Putamen (tissue), 1 donor: ENCODE data around the gene RDH11.
"Not testable (repeated sequence)": the region's sequence is repeated elsewhere in the genome, so short reads cannot be mapped to it uniquely, and the experiment has no call there.

Experiments used
- DNase-seq: peaks from one replicate; pipeline ENCODE4 v3.0.0-alpha.2; 2016; ENCODE audit warnings: low spot score

The RDH11 gene

DNA sequence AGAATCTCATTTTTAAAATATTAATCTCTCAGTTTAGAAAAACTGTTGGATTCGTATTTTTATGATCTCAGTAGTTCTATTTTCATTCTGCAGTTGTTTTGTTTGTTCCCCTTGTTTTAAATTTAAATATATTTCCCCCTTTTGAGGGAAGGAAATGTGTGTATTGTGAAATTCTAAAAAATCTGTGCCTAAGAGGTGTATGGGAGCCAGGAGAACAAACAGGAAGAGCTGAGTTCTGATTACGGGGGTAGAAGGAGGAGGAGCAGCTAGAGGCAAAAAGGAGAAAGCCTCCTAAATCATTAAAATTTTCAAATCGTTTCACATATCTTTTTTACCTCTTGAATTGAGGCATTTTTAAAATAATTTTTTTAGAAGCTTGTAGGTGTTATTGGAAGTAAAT lies 8.4 kb upstream of the RDH11 start:
- DNase-seq = no peak

DNA sequence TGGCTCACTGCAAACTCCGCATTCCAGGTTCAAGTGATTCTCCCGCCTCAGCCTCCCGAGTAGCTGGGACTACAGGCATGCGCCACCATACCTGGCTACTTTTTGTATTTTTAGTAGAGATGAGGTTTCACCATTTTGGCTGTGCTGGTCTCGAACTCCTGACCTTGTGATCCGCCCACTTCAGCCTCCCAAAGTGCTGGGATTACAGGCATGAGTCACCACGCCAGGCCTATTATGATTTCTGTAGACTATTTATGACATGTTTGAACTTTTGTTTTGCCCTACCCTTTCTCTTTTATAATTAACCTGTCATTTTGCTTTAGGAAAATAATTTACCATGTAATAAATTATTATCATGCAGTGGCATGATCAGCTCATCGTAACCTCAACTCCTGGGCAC lies 5.9 kb upstream of the RDH11 start, which contains the start of gene RDH12:
RDH12 (plus strand) TSS at position 395 of the 400 bp plus-strand sequence. CDS start 20,757 bp downstream, outside the sequence.
- DNase-seq = not testable (repeated sequence)

DNA sequence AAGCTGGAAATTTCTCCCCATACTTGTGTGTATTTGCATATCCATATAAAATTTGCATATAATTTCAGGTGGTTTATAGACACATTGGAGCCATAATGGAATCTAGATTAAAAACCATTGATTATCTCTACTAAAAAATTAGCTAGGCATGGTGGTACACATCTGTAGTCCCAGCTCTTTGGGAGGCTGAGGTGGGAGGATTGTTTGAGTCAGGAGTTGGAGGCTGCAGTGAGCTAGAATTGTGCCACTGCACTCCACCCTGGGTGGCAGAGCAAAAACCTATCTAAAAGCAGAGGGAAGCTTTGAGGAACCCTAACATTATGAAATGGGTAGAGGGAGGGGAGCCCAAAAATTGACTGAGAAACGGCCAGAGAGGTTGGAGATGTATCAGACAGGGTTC lies 2.6 kb upstream of the RDH11 start:
- no peak for DNase-seq

DNA sequence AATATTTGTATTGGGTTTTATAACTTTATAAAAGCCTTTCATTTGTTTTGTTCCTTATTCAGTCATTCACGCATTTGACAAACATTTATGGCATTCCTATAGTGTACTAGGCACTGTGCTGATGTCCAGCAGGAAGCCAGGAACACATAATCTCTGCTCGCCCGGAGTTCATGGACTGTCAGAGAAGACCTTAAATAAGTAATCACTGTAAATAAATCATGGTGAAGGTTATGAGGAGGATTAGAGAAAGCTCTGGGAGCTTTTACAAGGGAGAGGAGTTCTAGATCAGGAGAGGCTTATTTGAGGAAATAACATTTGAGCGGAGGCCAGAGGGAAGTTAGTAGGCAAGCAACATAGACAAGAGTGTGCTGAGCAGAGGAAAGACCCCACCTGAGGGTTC lies 1.4 kb upstream of the RDH11 start:
- DNase-seq = no peak

DNA sequence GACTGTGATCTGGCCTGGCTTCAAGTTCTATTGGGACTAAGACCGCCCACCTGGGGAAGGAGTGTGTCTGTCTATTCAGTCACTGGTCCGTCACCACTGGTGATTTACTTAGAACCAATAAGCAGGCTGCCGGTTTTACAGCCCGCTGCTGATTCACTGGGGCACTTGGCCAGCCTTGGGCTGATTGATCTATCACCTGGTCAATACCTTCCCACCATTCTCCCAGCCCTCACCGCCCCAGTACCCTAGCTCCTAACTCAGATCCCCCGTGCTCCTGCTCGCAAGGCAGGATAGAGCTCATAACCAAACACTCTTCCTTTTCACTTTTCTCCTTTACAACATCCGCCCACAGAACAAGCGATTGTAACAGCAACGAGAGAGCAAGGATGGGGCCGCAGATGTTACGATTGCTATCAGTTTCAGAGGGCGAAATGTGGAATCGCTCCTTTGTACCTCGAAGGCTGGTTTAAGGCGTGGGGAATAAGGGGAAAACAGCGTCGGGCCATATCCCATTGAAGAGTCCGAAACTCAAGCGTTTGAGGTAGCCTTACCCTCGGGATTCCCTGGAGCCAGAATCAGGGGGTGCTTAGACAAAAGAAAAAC lies 672 bp downstream of the RDH11 start:
- DNase-seq = peak; percentile 22

DNA sequence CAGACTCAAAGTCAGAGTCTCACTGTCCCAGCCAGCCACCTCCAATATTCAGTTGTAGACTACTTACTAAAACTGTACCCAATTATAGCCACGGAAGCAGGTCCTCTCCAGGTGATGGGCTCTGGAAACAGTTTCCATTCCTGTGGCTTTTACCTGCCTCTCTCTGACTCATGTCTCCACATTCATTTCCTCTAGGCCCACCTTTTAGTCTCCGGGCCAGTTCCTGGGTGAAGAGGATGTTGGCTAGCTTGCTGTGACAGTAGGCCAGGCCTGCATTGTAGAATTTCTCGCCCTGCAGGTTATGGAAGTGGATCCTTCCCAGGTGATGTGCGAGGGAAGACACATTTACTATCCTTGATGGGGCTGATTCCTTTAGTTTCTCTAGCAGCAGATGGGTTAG lies 5.6 kb downstream of the RDH11 start:
- no peak for DNase-seq

DNA sequence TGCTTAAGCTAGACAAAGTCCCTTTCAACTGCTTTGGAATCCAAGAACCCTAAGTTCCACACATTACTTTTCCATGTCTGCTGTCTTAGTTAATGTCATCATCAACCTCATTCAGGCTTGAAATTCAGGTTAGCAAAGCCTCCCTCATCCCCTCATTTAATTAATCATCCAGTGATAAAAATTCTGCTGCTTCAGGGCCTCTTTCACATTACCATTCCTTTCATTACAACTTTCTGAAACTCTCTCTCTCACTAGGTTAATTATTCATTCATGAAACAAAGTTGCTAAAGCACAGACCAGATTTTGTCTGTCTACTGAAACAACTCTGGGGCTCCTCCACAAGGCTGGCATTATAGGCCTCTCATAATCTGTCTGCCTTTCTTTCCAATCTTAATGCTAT lies 11.7 kb downstream of the RDH11 start:
- DNase-seq = no peak

DNA sequence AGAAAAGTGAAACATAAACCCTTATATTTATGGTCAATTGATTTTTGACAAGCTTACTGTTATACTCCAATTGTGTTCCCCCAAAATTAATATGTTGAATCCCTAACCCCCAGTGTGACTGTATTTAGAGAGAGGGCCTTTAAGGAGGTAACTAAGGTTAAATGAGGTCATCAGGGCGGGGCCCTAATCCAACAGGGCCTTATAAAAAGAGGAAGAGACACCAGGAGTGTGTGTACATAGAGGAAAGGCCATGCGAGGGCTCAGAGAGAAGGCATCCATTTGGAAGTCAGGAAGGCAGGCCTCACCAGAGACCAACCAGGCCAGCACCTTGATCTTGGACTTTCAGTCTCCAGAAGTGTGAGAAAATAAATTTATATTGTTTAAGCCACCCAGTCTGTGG lies 14.6 kb downstream of the RDH11 start:
- DNase-seq = no peak

DNA sequence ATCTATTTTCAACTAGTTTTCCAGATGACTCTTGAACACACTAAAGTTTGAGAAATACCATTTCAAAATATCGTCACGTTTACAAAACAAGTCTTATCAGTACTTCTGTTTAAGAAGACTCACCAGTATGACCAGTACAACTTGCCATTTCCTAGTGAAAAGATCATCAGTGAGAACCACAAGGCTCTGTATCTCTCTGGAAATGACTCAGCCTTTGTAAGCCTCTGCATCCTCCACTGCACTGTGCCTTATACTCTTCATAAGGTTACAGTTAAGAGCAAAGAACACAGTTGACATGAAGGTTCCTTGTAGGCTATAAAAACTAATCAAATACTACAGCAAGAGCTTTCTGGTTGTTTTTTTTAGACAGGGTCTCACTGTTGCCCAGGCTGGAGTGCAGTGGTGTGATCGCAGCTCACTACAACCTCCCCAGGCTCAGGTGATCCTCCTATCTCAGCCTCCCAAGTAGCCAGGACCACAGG lies 15.4 kb downstream of the RDH11 start:
- no peak for DNase-seq

DNA sequence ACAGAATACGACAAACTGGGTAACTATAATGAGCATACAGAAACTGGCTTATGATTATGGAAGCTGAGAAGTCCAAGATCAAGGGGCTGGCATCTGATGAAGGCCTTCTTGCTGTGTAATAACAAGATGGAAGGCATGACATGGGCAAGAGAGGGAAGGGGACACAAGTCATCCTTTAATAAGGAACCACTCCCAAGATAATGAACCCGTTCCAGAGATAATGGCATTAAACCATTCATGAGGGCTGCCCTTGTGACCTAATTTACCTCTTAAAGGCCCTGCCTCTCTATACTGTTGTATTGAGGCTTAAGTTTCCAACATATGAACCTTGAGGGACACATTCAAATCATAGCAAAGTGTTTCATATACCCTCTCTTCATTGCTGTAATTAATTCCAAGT lies 16.6 kb downstream of the RDH11 start:
- DNase-seq = no peak

DNA sequence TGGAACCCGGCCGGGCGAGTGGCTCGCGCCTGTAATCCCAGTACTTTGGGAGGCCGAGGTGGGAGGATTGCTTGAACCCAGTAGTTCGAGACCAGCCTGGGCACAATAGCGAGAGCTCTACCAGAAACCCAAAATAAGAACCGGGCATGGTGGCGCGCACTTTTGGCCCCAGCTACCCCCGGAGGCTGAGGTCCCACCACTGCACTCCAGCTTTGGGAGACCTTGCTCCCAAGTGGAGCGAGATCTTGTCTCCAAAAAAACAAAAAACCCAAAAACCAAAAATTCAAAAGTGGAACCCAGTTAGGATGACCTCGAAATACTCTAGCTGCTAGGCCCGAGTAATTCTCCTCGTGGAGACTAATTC lies 20.4 kb downstream of the RDH11 start:
- DNase-seq = no peak

DNA sequence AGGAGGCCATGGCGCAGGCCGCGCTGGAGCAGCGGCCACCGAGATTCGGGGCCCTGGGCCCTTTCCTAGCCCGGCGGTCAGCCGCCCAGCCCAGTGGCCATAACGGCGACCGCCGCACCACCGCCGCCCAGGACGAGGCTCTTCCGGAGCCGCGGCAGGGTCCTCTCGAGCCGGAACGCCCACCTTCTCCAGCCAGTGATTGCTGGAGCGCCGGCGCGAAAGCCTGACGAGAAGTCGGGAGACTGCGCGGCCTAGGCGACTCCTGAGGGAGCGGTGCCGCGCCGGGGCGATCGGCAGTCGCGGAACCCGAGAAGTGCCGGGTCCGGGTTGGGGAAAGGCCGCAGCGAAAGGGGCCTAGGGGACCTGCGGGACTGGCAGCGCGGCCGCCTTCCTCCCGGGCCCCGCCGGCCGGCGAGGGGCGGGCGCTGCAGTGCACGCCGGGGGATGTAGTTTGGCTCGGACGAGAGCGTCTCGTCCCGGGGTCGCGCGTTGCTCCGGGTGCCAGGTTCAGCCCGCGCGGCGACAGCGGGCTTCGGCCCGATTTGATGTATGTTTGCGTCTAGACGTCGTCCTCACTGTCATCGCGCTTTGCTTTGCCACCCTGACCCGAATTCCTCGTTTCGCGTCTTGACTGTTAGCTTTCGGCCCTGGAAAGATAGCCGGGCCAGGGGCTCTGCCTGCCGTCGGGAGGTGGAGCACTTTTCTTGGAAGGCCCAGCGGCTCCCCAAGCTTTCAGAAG lies 20.9 kb downstream of the RDH11 start, which contains the start of gene VTI1B:
VTI1B (minus strand) TSS at position 153 of the 739 bp plus-strand sequence; CDS start at position 10, 143 bp downstream.
- peak; percentile 81 for DNase-seq

DNA sequence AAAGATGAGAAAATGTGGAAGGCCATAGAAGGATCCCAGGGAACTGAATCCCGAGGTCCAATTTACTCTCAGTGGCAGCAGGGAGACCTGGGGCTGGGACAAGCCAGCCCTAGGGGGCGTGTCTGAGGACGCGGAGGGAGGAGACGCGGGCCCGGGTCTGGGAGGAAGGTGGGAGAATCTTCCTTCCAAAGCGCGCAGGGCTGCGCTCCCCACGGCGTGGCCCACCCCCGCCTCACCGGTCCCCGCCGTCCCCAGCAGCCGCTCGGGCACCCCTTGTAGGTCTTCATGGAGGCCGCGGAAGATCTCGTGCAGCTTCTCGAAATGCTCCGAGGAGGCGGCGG lies 21.5 kb downstream of the RDH11 start:
- DNase-seq = peak; percentile 66

DNA sequence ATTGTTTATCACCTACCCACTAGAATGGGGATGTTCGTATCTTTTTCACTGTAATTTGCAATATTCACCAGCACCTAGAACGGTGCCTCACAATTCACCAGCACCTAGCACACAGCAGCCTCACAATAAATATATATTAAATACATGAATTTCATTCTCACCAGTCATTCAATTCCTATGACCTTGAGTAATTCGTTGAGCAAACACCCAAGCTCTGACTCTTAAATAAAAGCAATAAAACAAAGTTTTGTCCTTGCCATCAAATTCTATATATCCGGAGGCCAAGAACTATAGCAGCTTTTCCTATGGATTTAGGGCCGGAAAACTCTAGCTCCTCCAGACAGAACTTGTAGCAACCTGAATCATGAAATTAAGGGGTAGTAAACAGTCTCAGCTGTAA lies 22.1 kb downstream of the RDH11 start:
- no peak for DNase-seq

DNA sequence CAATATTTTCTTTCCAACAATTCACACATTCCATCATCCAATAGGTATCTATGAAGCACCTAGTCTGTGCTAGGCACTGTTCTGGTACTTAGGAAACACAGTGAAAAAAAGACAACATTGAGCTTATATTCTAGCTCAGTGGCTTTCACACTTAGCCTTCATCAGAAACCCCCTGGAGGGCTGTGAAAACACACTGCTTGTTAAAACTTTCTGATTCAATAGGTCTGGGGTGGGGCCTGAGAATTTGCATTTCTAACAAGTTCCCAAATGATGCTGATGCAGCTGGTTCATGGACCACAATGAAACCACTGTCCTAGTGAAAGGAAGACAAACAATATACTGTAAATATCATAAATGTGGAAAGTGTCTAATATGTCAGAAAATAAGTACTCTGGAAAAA lies 27.0 kb downstream of the RDH11 start:
- peak; percentile 5 for DNase-seq

DNA sequence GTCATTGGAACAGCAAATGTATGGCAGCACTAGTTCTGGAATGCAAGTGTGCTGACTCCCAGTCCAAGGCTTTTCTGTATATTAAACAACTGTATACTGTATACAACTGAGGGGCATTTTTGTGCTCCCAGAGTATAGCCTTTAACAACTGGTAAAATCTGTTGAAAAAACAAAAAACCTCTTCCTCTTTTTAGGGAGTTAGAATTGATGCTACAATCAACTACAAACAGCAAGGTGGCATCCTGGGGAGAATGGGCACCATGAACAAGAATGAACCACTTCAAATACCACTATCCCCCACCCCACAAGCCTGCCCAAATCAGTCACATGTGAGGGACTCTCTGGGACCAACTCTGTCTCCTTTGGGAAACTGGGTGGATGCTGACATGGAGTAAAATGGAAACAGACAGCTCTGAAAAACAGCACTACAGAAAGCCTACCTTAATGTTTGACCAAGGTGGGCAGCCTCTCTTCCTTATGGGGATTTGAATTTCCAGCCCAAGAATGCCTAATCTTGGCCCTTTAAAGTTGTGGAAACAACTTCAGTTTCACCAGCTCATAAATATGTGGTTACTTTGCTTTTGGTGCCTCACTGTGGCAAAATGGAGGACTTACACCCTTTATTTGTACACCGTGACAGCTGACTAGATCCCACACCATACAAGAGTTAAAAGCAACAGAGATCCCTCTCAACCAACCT lies 28.7 kb downstream of the RDH11 start:
- peak; percentile 42 for DNase-seq

DNA sequence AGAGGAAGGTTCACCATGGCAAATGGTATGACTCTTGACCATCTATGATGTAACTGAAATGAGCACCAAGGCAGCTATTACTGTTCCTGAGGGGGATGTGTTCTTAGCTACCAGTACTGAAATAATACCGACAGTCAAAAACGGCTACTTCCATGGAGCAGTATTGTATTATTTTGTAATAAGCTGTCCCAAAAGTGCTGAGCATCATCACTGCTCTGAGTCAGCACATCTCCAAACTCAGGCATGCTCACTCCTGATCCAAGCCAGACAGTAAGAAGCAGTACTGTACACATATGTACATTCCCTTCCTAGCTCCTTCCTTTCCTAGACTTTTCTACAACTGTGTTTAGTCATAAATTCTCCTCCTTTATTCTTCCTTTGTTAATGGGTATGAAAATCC lies 29.7 kb downstream of the RDH11 start:
- DNase-seq = no peak

DNA sequence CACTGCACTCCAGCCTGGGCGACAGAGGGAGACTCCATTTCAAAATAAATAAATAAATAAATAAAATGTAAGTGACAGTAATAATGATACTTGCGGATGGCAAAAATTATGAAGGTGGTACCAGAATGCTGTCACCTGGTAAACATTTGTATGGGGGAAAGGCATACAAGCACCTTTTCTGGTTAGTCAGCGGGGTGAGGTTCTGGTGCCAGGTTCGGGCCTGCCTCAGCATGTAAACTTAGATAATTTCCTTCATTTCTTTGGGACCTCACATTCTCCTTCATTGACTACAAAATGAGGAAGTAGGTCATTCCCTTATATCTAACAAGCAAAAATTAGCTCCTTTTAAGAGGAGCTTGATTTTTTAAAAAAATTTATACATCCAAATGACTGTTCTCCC lies 31.9 kb downstream of the RDH11 start:
- DNase-seq = no peak

DNA sequence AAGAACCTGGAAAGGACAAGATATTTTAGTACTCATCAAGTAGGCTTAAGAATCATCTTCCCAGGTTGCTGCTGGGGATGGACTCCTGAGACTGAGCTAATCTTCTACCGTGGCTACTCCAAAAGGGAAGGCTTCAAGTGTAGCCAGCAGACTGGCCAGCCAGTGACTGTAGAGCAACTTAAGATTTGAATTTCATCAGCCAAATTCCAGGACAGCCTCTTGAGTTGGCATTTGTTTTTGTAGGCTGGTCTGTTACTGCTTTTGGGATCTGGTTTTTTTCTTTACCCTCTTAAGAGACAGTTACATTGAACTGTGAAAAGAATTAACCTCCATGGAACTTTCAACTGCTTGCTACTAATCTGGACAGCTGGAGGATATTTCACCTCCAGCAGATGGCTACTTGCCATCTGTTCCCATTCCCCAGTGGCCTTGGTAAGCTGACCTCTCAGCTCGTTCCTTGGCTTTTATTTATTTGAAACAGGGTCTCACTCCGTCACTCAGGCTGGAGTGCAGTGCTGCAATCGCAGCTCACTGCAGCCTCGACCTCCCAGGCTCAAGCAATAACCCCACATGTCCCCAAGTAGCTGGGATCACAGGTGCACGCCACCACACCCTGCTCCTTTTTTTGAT lies 41.8 kb downstream of the RDH11 start:
- no peak for DNase-seq

DNA sequence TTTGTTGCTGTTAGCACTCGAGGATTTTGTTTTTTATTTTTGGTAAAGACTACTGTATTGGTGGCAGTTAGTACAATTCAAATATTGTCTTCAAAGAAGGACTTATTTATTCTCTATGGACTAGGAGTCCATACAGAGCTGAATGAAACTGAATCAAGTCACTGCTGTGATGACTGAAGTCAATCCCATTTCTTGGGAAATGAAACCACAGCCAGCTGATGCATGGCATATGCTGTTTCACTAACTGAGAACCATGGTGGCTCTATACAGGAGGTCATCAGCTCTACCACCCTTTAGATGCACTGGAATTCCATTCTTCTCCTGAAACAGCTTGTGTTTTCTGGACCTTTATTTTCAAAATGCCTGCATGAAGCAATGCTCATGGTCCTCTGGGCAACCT lies 43.4 kb downstream of the RDH11 start:
- DNase-seq = no peak

DNA sequence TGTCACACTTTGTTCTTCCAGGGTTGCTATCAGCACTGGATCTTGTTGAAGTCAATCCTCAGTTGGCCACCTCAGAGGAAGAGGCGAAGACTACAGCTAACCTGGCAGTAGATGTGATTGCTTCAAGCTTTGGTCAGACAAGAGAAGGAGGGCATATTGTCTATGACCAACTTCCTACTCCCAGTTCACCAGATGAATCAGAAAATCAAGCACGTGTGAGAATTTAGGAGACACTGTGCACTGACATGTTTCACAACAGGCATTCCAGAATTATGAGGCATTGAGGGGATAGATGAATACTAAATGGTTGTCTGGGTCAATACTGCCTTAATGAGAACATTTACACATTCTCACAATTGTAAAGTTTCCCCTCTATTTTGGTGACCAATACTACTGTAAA lies 44.9 kb downstream of the RDH11 start:
- DNase-seq = no peak

DNA sequence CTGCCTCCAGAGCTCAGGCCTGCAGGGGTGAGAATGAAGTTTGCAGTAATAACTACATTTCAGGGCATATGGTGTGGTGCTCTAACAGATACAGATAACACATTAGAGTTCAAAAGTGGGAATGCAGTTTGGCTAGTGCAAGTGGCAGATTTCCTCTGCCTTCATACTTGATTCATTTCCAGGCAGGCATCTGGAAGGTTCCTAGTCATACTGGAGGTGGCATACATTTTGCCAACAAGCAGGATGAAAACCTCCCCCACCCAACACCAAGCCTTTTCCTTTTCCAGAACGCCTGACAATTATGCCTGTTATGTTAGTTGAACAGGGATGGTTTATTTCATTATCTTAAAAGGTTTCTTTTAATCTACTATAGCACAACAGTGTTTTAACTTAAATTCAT lies 45.4 kb downstream of the RDH11 start:
- peak; percentile 44 for DNase-seq

DNA sequence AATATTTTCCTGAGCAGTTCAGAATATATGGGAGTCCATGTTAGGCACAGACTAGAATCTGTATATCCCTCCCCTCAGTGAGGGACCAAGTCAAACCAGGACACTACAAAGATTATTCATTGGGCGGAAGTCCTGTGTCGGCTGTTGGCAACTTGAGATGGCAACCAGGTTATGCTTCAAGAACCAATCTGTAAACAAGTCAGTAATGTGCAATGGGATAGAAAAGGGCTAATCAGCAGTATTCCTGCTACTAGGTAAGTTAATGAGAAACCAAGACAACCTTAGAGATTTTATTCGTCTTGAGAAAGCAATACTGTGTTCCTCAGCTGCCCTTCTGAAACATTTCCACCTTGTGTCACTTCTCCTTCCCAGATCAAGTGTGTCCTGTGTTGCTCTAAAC lies 49.4 kb downstream of the RDH11 start:
- DNase-seq = no peak
